Adrenal gland (tissue), 12 donors: ENCODE data around the gene KIF15. TPM values are rescaled to one million over a fixed set of nuclear protein-coding genes. Genes with fewer than 3 reads are reported as not detected.
"Not testable (repeated sequence)": the region's sequence is repeated elsewhere in the genome, so short reads cannot be mapped to it uniquely, and the experiment has no call there.

ENCODE experiments used
- DNase-seq, 7 donors: peaks; one replicate each; pipeline ENCODE4 v3.0.0-alpha.2; 2019 to 2020
- H3K27ac ChIP-seq, 5 donors: fragments of 200-600 bp; sonication (generic) in 4 of 5; 1 replicate in 3 of 5; 2 replicates in 2 of 5; pipeline versions ENCODE4 v1.5.1 to v1.8.0; 2016 to 2020; ENCODE audit warnings: mild to moderate bottlenecking in 1 of 5
- H3K27me3 ChIP-seq: fragments of 200-600 bp; 2 replicates; pipeline ENCODE4 v1.8.0; 2021
- H3K36me3 ChIP-seq, 2 donors: fragments of 200-600 bp; replicated peaks in 1 of 2; 1 replicate in 1 of 2; 2 replicates in 1 of 2; pipeline versions ENCODE4 v1.5.1 to v1.8.0; 2018 to 2022
- H3K4me1 ChIP-seq, 2 donors: fragments of 200-600 bp; replicated peaks in 1 of 2; 1 replicate in 1 of 2; 2 replicates in 1 of 2; pipeline versions ENCODE4 v1.5.1 to v1.8.0; 2018 to 2021
- H3K4me3 ChIP-seq, 4 donors: fragments of 200-600 bp; sonication (generic) in 3 of 4; one replicate each; pipeline ENCODE4 v1.5.1; 2016 to 2018
- H3K9me3 ChIP-seq, 3 donors: fragments of 200-600 bp; sonication (generic) in 1 of 3; replicated peaks in 1 of 3; 1 replicate in 2 of 3; 2 replicates in 1 of 3; pipeline versions ENCODE4 v1.5.1 to v1.8.0; 2016 to 2021
- POLR2A ChIP-seq, 2 donors: fragments of 450-650 bp; IDR thresholded peaks; one replicate each; pipeline ENCODE4 v1.6.1; 2017; ENCODE audit warnings: antibody characterized with exemption in 2 of 2, mild to moderate bottlenecking in 2 of 2, moderate library complexity in 1 of 2
- WGBS, 4 donors: extraction: QIAGEN DNeasy Blood & Tissue Kit in 2 of 4; methylation state at CpG; one replicate each; pipeline versions ENCODE4 v1.1.5 to v1.1.7; 2013 to 2017; 5-methylcytosine and 5-hydroxymethylcytosine counted together
- intact Hi-C, 2 donors: fragments of 100-400 bp; cut with DNase I; formaldehyde crosslinking; loops; one replicate each; pipeline versions ENCODE4 v1.14.1 to v1.15.0; 2022 to 2023
- polyA plus RNA-seq, 3 donors: library from polyadenylated mRNA; stranded (reverse); fragments of 200-250 nt in 2 of 3; fragments of 350-450 nt in 1 of 3; fragmentation: Illumina TruSeq in 1 of 3; extraction: RNeasy Lipid Tissue Mini Kit (QIAGEN cat#74804) in 1 of 3; gene quantifications; one replicate each; pipeline ENCODE4 v1.2.3, GENCODE V29; 2013 to 2014
- total RNA-seq, 9 donors: library from RNA; depleted of rRNA in 4 of 9; stranded (reverse); fragments of >200 nt in 4 of 9; fragments of 120-200 nt in 1 of 9; fragmentation: NEBNext Ultra II Directional in 1 of 9; extraction: Animal tissue kit (Norgen Biotek cat#: 25700) in 1 of 9; gene quantifications; one replicate each; pipeline versions ENCODE4 v1.1.0 to v1.2.4, GENCODE V29; 2013 to 2023
- TF ChIP-seq, protein P1 (sequence below), 6 experiments: fragments of 450-650 bp in 4 of 6; fragments of 200-600 bp in 2 of 6; sonication (generic) in 1 of 6; IDR thresholded peaks; 1 replicate in 5 of 6; 2 replicates in 1 of 6; pipeline versions ENCODE4 v1.5.1 to v1.8.0; 2016 to 2021; ENCODE audit warnings: antibody characterized with exemption in 6 of 6, mild to moderate bottlenecking in 2 of 6, moderate library complexity in 1 of 6
- donor health status: healthy with polysubstance abuse.
- donor health status: Bipolar disorder and iron deficiency.
- donor health status: DM: yes; HTN: yes; CAD: no.
- donor health status: DM: no; HTN: no; CAD: no.
- donor health status: DM: no; HTN: no; CAD: no.
- donor health status: DM: yes; HTN: yes; CAD: no.

The KIF15 gene
- total and polyA plus RNA-seq, 12 donors, result 0.20 to 10.2 (median 0.65) TPM

DNA sequence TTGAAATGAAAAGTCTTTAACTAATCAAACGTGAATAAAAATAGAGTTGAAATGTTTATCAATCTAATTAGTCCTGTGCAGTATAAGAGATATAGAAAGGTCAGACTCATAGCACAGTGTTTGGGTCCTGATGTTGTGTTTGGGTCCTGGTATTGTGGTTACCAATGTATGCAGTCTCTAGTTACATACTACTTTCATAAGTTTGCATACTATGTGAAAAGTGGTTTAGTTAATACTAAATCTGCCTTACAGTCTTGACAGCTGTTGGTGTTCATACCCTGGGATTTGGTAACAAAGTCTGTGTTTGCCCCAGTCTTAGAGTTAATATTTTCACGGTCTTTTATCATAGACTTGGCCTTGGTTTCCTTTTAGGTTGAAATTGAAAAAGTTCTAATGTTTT, 41.7 kb downstream of the KIF15 start:
- intact Hi-C loops, result no loop called here
- Histone ChIP-seq H3K4me3 (no peak overlapping the region), H3K9me3 (no peaks in the 10 kb centered on the region), H3K27me3 (no peaks in the 10 kb centered on the region), H3K27ac (no peak overlapping the region), H3K36me3 (no peaks in the 10 kb centered on the region), H3K4me1 (no peaks in the 10 kb centered on the region)
- no peak for TF ChIP-seq POLR2A (IDR thresholded peaks at IDR 0.05)
- TF ChIP-seq, protein P1, sequence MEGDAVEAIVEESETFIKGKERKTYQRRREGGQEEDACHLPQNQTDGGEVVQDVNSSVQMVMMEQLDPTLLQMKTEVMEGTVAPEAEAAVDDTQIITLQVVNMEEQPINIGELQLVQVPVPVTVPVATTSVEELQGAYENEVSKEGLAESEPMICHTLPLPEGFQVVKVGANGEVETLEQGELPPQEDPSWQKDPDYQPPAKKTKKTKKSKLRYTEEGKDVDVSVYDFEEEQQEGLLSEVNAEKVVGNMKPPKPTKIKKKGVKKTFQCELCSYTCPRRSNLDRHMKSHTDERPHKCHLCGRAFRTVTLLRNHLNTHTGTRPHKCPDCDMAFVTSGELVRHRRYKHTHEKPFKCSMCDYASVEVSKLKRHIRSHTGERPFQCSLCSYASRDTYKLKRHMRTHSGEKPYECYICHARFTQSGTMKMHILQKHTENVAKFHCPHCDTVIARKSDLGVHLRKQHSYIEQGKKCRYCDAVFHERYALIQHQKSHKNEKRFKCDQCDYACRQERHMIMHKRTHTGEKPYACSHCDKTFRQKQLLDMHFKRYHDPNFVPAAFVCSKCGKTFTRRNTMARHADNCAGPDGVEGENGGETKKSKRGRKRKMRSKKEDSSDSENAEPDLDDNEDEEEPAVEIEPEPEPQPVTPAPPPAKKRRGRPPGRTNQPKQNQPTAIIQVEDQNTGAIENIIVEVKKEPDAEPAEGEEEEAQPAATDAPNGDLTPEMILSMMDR (IDR thresholded peaks at IDR 0.05), result no peak
- DNase-seq, result no peak
- WGBS, 4 donors, result 77 to 82% (median 80%) methylated on average over 2 of the region's 2 CpGs

DNA sequence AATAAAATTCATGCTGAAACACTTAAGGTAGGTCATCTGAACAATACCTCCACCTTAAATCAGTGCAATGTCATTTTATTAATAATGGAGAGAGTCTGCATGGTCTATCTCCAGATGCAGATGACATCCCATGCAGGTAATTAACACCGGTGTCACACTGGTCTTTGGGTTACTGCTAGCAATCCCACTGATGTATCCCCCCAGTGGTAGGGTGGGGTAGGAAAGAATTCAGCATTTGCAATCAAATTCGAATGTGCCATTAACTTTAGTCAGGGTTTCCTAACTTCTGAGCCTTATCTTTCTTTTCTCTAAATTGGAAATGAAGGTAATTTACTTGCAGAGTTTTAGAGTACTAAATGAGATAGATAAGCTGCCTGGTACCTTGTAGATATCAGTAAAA, 44.4 kb downstream of the KIF15 start:
- TF ChIP-seq POLR2A (IDR thresholded peaks at IDR 0.05), result no peak
- TF ChIP-seq, protein P1 (IDR thresholded peaks at IDR 0.05), result no peak
- Histone ChIP-seq H3K27ac (no peak overlapping the region), H3K27me3 (no peaks in the 10 kb centered on the region), H3K36me3 (no peaks in the 10 kb centered on the region), H3K4me1 (no peaks in the 10 kb centered on the region), H3K9me3 (no peaks in the 10 kb centered on the region), H3K4me3 (no peak overlapping the region)
- intact Hi-C loops, result no loop called here
- 91 to 99% (median 96%) methylated on average over 2 of the region's 2 CpGs for WGBS, 4 donors
- DNase-seq, result no peak

DNA sequence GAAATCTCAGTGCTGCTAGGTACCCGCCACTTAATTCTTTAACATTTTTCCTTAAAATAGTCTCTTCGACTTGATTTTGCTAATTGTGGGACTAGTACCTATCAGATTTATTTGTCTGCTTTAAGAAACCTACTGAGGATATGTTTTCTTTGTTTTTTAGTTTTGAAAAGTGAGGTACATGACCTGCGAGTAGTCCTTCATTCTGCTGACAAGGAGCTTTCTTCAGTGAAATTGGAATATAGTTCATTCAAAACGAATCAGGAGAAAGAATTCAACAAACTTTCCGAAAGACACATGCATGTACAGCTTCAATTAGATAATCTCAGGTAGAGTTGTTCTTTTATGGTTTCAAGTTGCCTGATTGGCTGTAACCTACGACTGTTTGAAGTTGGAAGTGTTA, 53.2 kb downstream of the KIF15 start:
- intact Hi-C loops, result no loop called here
- Histone ChIP-seq H3K9me3 (no peaks in the 10 kb centered on the region), H3K4me1 (no peaks in the 10 kb centered on the region), H3K4me3 (no peak overlapping the region), H3K27ac (no peak overlapping the region), H3K27me3 (no peaks in the 10 kb centered on the region), H3K36me3 (no peaks in the 10 kb centered on the region)
- DNase-seq, result no peak
- no peak for TF ChIP-seq POLR2A (IDR thresholded peaks at IDR 0.05)
- WGBS, 4 donors, result 92 to 95% (median 95%) methylated on average over 6 of the region's 6 CpGs

DNA sequence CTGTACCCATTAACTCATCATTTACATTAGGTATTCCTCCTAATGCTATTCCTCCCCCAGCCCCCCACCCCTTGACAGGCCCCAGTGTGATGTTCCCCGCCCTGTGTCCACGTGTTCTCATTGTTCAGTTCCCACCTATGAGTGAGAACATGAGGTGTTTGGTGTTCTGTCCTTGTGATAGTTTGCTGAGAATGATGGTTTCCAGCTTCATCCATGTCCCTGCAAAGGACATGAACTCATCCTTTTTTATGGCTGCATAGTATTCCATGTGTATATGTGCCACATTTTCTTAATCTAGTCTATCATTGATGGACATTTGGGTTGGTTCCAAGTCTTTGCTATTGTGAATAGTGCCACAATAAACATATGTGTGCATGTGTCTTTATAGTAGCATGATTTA, 54.7 kb downstream of the KIF15 start:
- H3K27me3 ChIP-seq, H3K4me1 ChIP-seq, H3K27ac ChIP-seq, H3K4me3 ChIP-seq, DNase-seq, intact Hi-C loops, H3K36me3 ChIP-seq, H3K9me3 ChIP-seq: not testable (repeated sequence)
- WGBS, 4 donors, result 93 to 100% (median 99%) methylated on average over 2 of the region's 2 CpGs

DNA sequence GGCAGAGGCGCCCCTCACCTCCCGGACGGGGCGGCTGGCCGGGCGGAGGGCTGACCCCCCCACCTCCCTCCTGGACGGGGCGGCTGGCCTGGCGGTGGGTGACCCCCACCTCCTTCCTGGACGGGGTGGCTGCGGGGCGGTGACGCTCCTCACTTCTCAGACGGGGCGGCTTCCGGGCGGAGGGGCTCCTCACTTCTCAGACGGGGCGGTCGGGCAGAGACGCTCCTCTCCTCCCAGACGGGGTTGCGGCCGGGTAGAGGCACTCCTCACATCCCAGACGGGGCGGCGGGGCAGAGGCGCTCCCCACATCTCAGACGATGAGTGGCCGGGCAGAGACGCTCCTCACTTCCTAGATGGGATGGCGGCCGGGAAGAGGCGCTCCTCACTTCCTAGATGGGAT, 59.6 kb downstream of the KIF15 start:
- DNase-seq, H3K4me3 ChIP-seq, H3K27ac ChIP-seq, intact Hi-C loops, H3K9me3 ChIP-seq, H3K27me3 ChIP-seq, H3K4me1 ChIP-seq, H3K36me3 ChIP-seq: not testable (repeated sequence)
- 94 to 98% methylated on average over 33 to 34 of the region's 34 CpGs; no CpG with 5 or more reads in 2 of the 4 donors for WGBS, 4 donors

DNA sequence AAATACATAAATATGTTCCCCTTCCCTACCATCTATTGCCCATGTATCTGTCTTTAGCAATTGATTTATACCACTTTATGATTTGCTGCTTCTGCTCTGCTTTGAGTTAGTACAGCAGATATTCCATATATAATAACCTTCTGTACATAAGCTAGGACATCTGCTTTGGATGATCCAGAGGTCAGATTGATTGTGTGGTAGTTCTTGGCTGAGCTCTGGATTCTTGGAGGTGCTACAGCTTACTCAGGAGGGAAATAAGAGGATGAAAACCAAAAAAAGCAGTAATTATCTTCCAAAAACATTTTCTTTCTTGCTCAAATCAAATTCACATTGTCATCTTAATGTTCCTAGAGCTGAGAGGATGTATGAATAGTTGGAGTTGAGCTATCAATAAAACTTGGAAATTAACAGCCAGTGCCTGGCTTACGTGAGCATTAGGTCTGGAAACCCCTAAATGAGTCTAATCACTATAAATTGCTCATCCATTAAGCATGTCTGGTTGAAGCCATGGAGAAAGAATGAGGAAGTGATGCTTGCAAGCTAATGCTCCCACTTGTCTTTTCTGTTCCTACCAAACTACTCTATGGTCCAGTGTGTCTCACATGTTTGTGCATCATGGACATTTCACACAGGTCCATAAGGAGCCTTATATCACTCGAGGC, 63.8 kb downstream of the KIF15 start:
- WGBS, 4 donors, result 83 to 94% (median 88%) methylated on average over 2 of the region's 2 CpGs
- Histone ChIP-seq H3K4me1 (no peaks in the 10 kb centered on the region), H3K36me3 (no peaks in the 10 kb centered on the region), H3K27me3 (no peaks in the 10 kb centered on the region), H3K9me3 (no peaks in the 10 kb centered on the region), H3K4me3 (no peak overlapping the region), H3K27ac (no peak overlapping the region)
- DNase-seq, result no peak
- intact Hi-C loops, result no loop called here
- TF ChIP-seq, protein P1 (IDR thresholded peaks at IDR 0.05), result no peak
- no peak for TF ChIP-seq POLR2A (IDR thresholded peaks at IDR 0.05)
